EH (cell line): ENCODE measurements around the gene KRTAP4-16.
"Not testable (repeated sequence)": the region's sequence is repeated elsewhere in the genome, so short reads cannot be mapped to it uniquely, and the experiment has no call there.

Experiments
- DNase-seq: peaks from one replicate; pipeline ENCODE4 v3.0.0-alpha.2; 2015; ENCODE audit warnings: low read depth

The KRTAP4-16 gene

GRCh38 chr17:41101586-41102259 lies at the start of gene KRTAP4-16:
Gene KRTAP4-16 (minus strand): TSS chr17:41102209. CDS start chr17:41102209, 0 bp downstream.
- no peak for DNase-seq

DNA sequence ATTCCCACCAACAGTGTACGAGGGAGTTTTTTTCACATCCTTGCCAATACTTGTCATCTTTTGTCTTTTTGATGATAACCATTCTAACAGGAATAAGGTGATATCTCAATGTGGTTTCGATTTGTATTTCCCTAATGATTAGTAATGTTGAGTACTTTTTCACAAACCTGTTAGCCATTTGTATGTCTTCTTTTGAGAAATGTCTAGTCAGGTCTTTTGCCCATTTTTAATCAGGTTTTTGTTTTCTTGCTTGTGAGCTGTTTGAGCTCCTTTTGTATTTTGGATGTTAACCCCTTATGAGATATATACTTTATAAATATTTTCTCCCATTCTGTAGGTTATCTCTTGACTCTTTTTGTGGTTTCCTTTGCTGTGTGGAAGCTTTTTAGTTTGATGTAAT lies 49.5 kb upstream of the KRTAP4-16 start:
- no peak for DNase-seq

- DNase-seq: no peak
These were observed 48.0 kb upstream of the KRTAP4-16 start for GRCh38 chr17:41150026-41150425.

- no peak for DNase-seq
These were observed 47.6 kb upstream of the KRTAP4-16 start, which contains the start of gene KRTAP4-5 for GRCh38 chr17:41149652-41149985. Gene KRTAP4-5 (minus strand): TSS chr17:41149825. CDS start chr17:41149767, 58 bp downstream.

DNA sequence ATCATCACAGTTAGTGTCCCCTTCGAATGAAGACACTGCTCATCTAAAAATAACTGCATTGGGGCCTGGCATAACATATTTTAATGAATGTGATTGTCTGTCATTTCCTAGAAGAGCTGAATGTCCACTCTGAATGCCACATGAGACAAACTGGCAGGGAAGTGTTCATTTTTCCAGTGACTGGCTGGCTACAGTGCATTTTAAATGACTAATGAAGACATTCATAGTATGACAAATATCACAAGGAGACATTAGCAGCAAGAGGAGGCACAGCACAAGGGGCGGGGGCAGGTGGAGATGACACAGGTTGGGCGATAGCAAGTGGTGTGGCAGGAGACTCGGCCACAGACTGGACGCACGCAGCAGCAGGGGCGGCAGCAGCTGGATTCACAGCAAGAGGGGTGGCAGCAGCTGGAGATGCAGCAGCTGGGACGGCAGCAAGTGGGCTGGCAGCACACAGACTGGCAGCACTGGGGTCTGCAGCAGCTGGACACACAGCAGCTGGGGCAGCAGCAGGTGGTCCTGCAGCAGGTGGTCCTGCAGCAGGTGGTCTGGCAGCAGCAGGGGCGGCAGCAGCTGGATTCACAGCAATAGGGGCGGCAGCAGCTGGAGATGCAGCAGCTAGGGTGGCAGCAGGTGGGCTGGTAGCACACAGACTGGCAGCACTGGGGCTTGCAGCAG lies 47.1 kb upstream of the KRTAP4-16 start:
- not testable (repeated sequence) for DNase-seq

GRCh38 chr17:41147531-41148204 lies 45.7 kb upstream of the KRTAP4-16 start:
- no peak for DNase-seq

DNA sequence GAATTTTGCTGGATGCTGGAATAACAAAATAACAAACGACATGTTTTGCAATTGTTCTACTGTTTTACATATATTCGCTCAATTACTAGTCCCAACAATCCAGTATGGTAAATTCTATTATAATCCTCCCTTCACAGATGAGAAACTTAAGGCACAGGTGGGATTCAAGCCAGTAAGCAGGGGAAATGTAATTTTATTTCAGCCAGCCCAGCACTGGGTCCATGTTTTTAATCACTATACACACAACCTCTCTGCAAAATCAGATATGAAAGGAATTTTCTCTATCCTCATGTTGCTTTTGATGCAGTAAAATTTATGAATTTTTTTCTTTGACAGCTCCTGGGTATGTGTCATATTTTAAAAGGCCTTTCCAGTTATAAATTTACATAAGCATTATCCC lies 43.3 kb upstream of the KRTAP4-16 start:
- no peak for DNase-seq

GRCh38 chr17:41144846-41145245 lies 42.8 kb upstream of the KRTAP4-16 start:
- no peak for DNase-seq

DNA sequence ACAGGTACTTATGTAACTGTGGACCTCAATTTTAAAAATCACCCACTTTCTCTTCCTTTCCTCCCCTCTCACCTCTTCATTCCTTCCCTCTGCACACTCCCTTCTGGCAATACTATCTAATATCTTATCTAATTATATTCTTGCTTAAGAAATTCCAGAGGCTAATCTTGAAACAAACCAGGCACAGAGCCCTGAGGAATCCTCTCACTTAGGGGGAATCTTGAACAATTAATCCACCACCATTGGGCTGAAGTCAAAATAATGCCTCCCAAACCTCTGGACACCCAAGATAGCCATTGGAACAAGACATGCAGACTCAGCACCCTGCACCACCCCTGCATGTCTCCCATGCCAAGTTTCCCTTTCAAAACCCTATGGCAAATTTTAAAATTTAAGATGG lies 39.4 kb upstream of the KRTAP4-16 start:
- no peak for DNase-seq

- DNase-seq: peak; percentile 93
These were observed 38.5 kb upstream of the KRTAP4-16 start, which contains the start of gene KRTAP4-6 for GRCh38 chr17:41140360-41141131. Gene KRTAP4-6 (minus strand): TSS chr17:41140544. CDS start chr17:41140487, 57 bp downstream.

GRCh38 chr17:41139865-41140264 lies 37.9 kb upstream of the KRTAP4-16 start:
- not testable (repeated sequence) for DNase-seq

- DNase-seq: peak; percentile 47
These were observed 32.1 kb upstream of the KRTAP4-16 start for GRCh38 chr17:41133880-41134735.

GRCh38 chr17:41131979-41132378 lies 30.0 kb upstream of the KRTAP4-16 start:
- DNase-seq: peak; percentile 60

GRCh38 chr17:41127371-41127770 lies 25.4 kb upstream of the KRTAP4-16 start:
- DNase-seq: no peak

DNA sequence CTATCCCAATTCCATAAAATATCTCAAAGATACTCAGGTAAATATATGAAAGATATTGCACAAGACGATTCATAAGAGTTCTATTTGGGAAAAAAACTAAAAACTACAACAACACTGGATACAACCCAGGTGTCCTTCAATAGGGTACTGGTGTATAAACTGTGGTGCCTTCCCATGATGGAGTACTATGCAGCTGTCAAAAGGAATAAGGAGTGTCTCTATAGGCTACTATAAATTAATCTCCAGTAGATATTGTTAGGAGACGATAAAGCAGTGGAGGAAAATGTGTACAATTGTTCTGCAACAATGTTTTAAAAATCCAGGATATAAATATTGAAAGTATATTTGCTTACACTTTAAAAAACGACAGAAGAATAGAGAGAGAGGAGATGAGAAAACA lies 24.4 kb upstream of the KRTAP4-16 start:
- no peak for DNase-seq

GRCh38 chr17:41125064-41125463 lies 23.1 kb upstream of the KRTAP4-16 start:
- no peak for DNase-seq

GRCh38 chr17:41123991-41124371 lies 22.0 kb upstream of the KRTAP4-16 start, which contains the start of gene KRTAP4-12:
Gene KRTAP4-12 (minus strand): TSS chr17:41124182. CDS start chr17:41124122, 60 bp downstream.
- peak; percentile 36 for DNase-seq

DNA sequence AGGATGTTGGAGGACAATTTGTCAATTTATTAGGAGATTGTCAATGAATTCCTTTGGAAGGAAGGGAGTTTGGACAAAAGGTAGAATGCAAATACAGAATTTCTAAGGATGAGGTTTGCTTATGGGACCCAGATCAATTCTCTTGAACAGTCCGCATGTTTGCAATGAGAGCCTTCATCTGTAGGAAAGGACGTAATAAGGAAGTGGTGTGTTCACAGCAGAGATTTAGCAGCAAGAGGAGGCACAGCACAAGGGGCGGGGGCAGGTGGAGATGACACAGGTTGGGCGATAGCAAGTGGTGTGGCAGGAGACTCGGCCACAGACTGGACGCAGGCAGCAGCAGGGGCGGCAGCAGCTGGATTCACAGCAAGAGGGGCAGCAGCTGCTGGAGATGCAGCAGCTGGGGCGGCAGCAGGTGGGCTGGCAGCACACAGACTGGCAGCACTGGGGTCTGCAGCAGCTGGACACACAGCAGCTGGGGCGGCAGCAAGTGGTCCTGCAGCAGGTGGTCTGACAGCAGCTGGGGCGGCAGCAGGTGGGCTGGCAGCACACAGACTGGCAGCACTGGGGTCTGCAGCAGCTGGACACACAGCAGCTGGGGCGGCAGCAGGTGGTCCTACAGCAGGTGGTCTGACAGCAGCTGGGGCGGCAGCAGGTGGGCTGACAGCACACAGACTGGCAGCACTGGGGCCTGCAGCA lies 21.4 kb upstream of the KRTAP4-16 start:
- DNase-seq: not testable (repeated sequence)

GRCh38 chr17:41121742-41122141 lies 19.7 kb upstream of the KRTAP4-16 start:
- no peak for DNase-seq
